ENCODE results near the gene LHFPL5.
A peak's percentile ranks its signal among the peaks of the same experiment; 100 is the strongest.

LHFPL5 gene

DNA sequence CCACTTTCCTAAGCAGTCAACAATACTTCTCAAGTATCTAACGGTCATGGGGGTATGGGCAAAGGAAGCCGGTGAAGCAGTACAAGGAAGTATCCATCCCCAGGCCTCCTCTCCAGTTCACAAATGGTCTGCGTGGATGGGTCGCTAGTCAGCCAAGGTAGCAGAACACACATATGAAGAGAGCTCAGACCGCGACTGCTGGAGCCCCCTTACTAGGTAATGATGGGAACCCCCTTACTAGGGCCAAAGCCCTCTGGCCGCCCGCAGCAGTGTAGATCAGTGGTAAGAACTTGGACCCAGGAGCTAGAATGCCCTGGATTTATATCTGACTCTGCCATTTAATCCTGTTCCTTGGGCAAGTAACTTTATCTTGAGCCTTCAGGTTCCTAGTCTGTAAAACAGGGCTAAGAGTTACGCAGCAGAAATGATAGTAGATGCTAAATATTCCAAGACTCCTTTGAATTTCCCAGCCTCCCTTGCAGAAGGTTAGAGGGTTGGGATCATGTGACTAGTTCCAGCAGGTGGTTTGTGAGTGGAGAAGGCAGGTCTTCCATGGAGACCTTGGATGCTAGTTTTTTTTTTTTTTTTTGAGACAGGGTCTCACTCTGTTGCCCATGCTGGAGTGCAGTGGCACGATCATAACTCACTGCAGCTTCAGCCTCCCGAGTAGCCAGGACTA lies 30.9 kb upstream of the LHFPL5 start:
- TF ChIP-seq, protein P1, sequence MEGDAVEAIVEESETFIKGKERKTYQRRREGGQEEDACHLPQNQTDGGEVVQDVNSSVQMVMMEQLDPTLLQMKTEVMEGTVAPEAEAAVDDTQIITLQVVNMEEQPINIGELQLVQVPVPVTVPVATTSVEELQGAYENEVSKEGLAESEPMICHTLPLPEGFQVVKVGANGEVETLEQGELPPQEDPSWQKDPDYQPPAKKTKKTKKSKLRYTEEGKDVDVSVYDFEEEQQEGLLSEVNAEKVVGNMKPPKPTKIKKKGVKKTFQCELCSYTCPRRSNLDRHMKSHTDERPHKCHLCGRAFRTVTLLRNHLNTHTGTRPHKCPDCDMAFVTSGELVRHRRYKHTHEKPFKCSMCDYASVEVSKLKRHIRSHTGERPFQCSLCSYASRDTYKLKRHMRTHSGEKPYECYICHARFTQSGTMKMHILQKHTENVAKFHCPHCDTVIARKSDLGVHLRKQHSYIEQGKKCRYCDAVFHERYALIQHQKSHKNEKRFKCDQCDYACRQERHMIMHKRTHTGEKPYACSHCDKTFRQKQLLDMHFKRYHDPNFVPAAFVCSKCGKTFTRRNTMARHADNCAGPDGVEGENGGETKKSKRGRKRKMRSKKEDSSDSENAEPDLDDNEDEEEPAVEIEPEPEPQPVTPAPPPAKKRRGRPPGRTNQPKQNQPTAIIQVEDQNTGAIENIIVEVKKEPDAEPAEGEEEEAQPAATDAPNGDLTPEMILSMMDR (IDR thresholded peaks at IDR 0.05; ENCODE audit: low read depth, low read length) = no peak
- no peak for DNase-seq

DNA sequence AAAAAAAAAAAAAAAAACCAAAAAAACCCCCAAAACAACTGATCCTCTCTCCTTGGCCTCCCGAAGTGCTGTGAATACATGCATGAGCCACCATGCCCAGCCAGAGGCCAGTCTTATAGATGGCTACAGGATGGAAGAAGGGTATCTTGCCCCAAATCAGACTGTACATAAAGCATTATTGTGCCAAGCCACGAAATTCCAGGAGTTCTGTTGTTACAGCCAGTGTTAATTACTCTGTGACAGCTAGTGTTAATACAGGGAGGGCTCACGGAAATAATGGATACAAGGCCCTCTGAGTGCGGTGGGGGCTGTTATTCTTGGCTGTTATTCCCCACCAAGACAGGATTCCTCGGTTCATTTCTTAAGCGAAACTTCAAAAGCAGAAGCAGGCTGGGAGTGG lies 30.1 kb upstream of the LHFPL5 start:
- Histone ChIP-seq H3K4me1 (no peaks in the 10 kb centered on the region), H3K9me3 (no peaks in the 10 kb centered on the region), H3K27me3 (no peaks in the 10 kb centered on the region), H3K4me3 (ENCODE audit: low read depth, low read length) (no peak overlapping the region), H3K36me3 (no peaks in the 10 kb centered on the region)
- no peak for DNase-seq
- TF ChIP-seq, protein P1 (IDR thresholded peaks at IDR 0.05; ENCODE audit: low read depth, low read length) = no peak

More for the DNA sequence above, 30.9 kb upstream of the LHFPL5 start:
- Histone ChIP-seq H3K4me1 (no peaks in the 10 kb centered on the region), H3K27me3 (no peaks in the 10 kb centered on the region), H3K36me3 (no peaks in the 10 kb centered on the region), H3K9me3 (no peaks in the 10 kb centered on the region), H3K4me3 (ENCODE audit: low read depth, low read length) (no peak overlapping the region)

DNA sequence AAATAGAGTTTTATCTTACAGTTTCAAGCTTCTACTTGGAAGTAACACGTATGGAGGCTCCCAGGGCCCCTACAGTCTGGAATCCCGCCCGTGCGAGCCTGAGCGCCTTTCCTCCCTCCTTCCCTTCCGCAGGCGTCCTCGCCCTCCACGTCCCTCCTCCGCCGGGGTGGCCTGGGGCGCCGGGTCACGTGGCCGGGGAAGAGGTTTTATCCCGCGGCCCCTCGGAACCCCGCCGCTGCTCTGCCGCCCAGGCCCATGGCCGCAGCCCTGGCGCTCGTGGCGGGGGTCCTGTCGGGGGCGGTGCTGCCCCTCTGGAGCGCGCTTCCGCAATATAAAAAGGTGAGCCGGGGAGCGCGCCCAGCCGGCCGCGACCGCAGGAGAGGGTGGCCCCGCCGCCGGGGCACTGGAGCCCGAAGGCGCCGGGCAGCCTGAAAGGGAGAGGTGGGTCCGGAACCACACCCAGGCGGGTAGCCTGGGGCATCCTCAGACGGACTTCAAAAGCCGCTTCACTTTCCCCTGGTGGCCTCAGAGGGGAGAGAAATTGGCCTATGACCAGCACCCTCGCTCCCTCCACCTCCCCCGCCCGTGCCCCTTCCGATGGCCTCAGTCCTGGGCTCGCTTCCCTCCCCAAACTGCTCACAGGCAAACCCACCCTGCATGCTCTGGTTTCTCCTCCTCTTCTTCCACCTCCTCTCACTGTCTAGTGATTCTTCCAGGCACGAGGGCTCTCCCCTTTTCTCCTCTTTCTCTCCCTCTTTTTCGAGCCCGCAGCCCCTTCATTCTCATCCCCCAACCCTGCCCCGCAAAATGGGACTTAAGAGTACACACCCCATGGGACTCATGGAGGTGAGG lies 28.6 kb upstream of the LHFPL5 start, which contains the start of gene CLPSL2:
TSS of gene CLPSL2 (plus strand) at position 235 of the 852 bp plus-strand sequence. CDS start at position 256, 21 bp downstream.
- H3K4me3 ChIP-seq (ENCODE audit: low read depth, low read length) = peak within 1 kb of the TSS; percentile 68
- DNase-seq = peak; percentile 64
- TF ChIP-seq, protein P1 (IDR thresholded peaks at IDR 0.05; ENCODE audit: low read depth, low read length) = no peak
- no peaks in the 10 kb centered on the region for H3K9me3 ChIP-seq
- H3K27me3 ChIP-seq = no peaks in the 10 kb centered on the region
- H3K4me1 ChIP-seq = no peaks in the 10 kb centered on the region
- no peaks in the 10 kb centered on the region for H3K36me3 ChIP-seq

DNA sequence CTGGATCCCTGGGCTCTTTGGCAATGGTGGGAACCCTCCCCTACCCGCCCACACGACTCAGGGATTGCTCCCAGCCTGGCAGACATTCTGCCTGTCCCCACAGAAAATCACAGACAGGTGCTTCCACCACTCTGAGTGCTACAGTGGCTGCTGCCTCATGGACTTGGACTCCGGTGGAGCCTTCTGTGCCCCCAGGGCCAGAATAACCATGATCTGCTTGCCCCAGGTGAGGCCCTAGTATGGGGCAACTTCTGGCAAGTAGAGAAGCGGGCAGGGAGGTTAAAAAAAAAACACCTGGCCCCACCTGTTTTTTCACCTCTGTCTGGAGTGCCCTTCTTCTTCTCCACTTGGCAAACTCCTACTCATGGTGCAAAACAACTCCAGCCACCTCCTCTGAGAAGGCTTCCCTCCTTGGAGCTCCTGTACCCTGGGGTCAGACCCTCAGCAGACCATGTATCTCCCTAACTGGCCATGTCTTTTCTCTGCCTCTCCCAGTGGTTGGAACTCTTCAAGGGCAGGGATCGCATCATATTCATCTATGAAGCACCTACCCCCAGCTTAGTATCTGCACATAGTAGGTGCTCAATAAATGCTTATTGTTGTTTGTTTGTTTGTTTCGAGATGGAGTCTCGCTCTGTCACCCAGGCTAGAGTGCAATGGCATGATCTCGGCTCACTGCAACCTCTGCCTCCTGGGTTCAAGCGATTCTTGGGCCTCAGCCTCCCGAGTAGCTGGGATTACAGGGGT lies 27.6 kb upstream of the LHFPL5 start:
- Histone ChIP-seq H3K36me3 (no peaks in the 10 kb centered on the region), H3K9me3 (no peaks in the 10 kb centered on the region), H3K4me3 (ENCODE audit: low read depth, low read length) (no peak overlapping the region), H3K27me3 (no peaks in the 10 kb centered on the region), H3K4me1 (no peaks in the 10 kb centered on the region)
- no peak for DNase-seq
- TF ChIP-seq, protein P1 (IDR thresholded peaks at IDR 0.05; ENCODE audit: low read depth, low read length) = no peak

DNA sequence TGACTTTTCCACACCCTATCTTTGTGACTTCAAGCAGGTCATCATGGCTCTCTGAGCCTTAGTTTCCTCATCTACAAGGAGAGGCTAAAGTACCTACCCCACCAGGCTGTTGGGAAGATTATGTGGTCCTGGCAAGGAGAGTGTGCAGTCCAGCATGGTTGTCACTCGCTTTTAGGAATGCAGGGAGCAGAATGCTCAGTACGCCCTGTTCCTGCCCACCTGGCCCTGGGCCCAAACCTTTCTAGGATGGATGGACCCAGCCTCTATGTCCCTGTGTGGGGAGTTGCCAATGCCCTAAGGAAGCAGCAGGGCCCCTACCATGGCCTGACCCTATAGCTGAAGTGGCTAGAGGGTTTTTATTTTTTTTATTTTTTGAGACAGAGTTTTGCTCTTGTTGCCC lies 26.7 kb upstream of the LHFPL5 start:
- Histone ChIP-seq H3K4me3 (ENCODE audit: low read depth, low read length) (no peak overlapping the region), H3K36me3 (no peaks in the 10 kb centered on the region), H3K27me3 (no peaks in the 10 kb centered on the region), H3K4me1 (no peaks in the 10 kb centered on the region), H3K9me3 (no peaks in the 10 kb centered on the region)
- no peak for DNase-seq
- TF ChIP-seq, protein P1 (IDR thresholded peaks at IDR 0.05; ENCODE audit: low read depth, low read length) = no peak

All from BE2C (cell line).